Mesothelial cell of epicardium (in vitro differentiated cells): ENCODE data around the gene SH2B3. TPM values are rescaled to one million over a fixed set of nuclear protein-coding genes. Genes with fewer than 3 reads are reported as not detected.

Experiments
- DNase-seq, 2 experiments: peaks; one replicate each; pipeline ENCODE4 v3.0.0; 2021; ENCODE audit warnings: low spot score in 2 of 2; ENCODE audit not compliant: unreplicated experiment in 2 of 2
- H3K27ac Mint-ChIP-seq: 2 replicates; pipeline ENCODE4 v1.8.0; 2021; ENCODE audit warnings: mixed read lengths
- H3K27me3 Mint-ChIP-seq: 2 replicates; pipeline ENCODE4 v1.8.0; 2021; ENCODE audit warnings: low read depth, mixed read lengths
- H3K36me3 Mint-ChIP-seq: 2 replicates; pipeline ENCODE4 v1.8.0; 2021; ENCODE audit warnings: mixed read lengths
- H3K4me1 Mint-ChIP-seq: 2 replicates; pipeline ENCODE4 v1.8.0; 2021; ENCODE audit warnings: mixed read lengths
- H3K4me3 Mint-ChIP-seq: 2 replicates; pipeline ENCODE4 v1.8.0; 2021; ENCODE audit warnings: mild to moderate bottlenecking, moderate library complexity, mixed read lengths
- H3K9me3 Mint-ChIP-seq: 2 replicates; pipeline ENCODE4 v1.8.0; 2021; ENCODE audit warnings: mixed read lengths
- total RNA-seq: library from RNA; stranded (reverse); gene quantifications from 3 replicates; pipeline ENCODE4 v1.2.1, GENCODE V29; 2021
- TF ChIP-seq, protein P1 (sequence below): fragments of 200-600 bp; sonication (generic); IDR thresholded peaks from one replicate; pipeline ENCODE4 v1.5.0; 2021; ENCODE audit warnings: antibody characterized with exemption; ENCODE audit not compliant: unreplicated experiment

The SH2B3 gene
- total RNA-seq, 1 donor from 2014 or later = 2.1 TPM

DNA sequence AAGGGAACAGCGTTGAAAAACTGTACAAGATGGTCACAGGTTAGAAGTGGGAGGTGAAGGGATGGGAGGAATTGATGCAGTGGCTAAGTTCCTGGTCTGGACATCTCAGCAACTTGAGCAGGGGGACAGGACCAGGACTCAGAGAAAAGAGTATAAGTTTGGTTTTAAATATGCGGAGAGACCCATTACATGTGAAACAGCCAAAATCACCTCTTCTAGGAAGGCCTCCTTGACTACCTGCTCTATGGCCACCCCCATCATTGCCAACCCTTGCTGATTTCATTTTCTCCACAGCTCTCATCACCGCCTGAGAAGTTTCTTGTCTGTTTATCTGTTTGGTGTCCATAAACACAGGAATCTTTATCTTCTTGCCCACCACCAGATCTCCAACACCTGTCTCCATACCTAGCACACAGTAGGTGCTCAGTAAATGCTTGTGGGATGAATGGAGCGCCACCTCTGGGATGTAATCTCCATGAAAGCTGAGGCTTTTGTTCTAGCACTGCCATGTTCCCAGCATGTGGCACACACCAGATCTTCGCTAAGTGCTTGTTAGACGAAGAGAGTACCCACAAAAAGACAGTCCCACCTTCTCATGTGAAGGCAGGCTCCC is 25.7 kb upstream of the SH2B3 start:
- Mint-ChIP-seq H3K27me3 (peaks cover 30% of the 10 kb centered on the region), H3K4me3 (no peak overlapping the region), H3K9me3 (peaks cover 3% of the 10 kb centered on the region), H3K4me1 (no peaks in the 10 kb centered on the region), H3K27ac (no peak overlapping the region), H3K36me3 (peaks cover 1% of the 10 kb centered on the region)
- no peak for DNase-seq
- TF ChIP-seq, protein P1, sequence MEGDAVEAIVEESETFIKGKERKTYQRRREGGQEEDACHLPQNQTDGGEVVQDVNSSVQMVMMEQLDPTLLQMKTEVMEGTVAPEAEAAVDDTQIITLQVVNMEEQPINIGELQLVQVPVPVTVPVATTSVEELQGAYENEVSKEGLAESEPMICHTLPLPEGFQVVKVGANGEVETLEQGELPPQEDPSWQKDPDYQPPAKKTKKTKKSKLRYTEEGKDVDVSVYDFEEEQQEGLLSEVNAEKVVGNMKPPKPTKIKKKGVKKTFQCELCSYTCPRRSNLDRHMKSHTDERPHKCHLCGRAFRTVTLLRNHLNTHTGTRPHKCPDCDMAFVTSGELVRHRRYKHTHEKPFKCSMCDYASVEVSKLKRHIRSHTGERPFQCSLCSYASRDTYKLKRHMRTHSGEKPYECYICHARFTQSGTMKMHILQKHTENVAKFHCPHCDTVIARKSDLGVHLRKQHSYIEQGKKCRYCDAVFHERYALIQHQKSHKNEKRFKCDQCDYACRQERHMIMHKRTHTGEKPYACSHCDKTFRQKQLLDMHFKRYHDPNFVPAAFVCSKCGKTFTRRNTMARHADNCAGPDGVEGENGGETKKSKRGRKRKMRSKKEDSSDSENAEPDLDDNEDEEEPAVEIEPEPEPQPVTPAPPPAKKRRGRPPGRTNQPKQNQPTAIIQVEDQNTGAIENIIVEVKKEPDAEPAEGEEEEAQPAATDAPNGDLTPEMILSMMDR = no peak

DNA sequence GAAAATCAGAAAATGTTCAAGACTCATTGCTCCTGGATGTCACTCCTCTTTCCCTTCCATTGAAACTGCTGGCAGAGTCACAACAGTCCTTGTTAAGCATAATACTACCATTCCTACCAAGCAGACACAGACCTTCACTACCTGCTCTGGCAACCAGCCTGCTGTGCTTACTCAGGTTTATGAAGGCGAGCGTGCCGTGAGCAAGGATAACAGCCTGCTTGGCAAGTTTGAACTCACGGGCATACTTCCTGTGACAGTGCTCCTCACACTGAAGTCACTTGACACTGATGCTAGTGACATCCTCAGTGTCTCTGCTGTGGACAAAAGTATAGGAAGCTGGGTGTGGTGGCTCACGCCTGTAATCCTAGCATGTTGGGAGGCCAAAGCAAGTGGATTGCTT is 21.1 kb upstream of the SH2B3 start:
- Mint-ChIP-seq H3K27me3 (peaks cover 36% of the 10 kb centered on the region), H3K4me3 (no peak overlapping the region), H3K27ac (no peak overlapping the region), H3K4me1 (no peaks in the 10 kb centered on the region), H3K36me3 (no peaks in the 10 kb centered on the region), H3K9me3 (no peaks in the 10 kb centered on the region)
- TF ChIP-seq, protein P1 = no peak
- no peak for DNase-seq

DNA sequence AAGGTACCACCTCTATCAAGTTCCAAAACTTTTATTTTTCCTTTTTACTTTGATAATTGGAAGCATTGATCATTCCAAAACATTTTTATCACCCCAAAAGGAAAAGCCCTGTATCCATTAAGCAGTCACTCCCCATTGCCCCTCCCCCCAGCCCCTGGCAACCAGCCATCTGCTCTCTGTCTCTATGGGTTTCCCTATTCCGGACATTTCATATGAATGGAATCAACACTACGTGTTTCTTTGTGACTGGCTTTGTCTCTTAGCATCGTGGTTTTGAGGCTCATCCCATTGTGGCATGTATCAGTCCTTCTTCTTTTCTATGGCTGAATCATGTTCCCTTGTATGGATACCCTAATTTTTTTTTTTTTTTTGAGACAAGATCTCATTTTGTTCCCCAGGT is 18.8 kb upstream of the SH2B3 start:
- no peaks in the 10 kb centered on the region for H3K4me1 Mint-ChIP-seq
- no peak overlapping the region for H3K27ac Mint-ChIP-seq
- peaks cover 27% of the 10 kb centered on the region for H3K27me3 Mint-ChIP-seq
- TF ChIP-seq, protein P1 = no peak
- no peak overlapping the region for H3K4me3 Mint-ChIP-seq
- no peaks in the 10 kb centered on the region for H3K9me3 Mint-ChIP-seq
- DNase-seq = no peak
- no peaks in the 10 kb centered on the region for H3K36me3 Mint-ChIP-seq

DNA sequence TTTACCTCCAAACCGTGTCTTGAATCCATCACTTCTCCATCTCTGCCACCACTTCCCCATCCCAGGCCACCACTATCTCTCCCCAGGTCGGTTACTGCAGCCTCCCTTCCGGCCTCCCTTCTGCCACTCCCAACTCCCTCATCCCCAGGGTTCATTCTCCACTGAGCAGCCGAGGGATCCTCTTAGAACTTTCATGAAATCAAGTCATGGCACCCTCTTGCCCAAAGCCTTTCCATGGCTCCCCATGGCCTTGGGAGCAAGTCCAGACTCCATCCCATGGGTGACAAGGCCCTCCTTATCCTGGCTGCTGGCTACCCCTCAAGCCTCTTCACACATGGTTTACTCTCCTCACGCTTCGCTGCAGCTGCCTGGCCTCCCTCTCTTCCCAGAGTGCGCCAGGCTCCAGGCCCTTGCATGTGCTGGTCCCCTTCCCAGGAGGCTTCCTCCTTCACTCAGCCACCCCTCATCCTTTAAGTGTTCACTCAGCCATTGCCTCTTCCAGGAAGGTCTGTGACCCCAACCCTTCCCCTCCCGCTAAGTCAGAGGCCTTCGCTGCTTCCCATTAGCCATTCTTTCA is 17.9 kb upstream of the SH2B3 start:
- Mint-ChIP-seq H3K27me3 (peaks cover 24% of the 10 kb centered on the region), H3K36me3 (no peaks in the 10 kb centered on the region), H3K4me3 (no peak overlapping the region), H3K4me1 (no peaks in the 10 kb centered on the region), H3K9me3 (no peaks in the 10 kb centered on the region), H3K27ac (no peak overlapping the region)
- DNase-seq = no peak
- TF ChIP-seq, protein P1 = no peak

DNA sequence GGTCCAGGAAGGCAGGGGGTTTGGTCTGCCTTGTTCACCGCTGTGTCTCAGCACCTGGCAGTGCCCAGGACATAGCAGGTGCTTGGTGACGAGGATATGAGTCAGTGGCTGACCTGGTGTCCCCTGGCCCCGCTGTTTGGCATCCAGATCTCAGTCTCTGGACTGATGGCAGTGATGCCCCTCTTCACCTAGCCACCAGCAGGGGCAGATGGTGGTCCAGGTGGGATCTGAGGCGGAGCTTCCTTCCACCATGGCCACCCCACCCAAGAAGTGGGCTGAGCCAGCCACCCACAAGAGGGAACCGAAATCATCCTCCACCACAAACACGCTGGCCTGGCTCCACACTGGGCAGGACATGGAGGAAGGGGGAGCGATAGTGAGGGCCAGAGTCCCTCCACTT is 16.1 kb upstream of the SH2B3 start:
- H3K4me1 Mint-ChIP-seq = peaks cover 2% of the 10 kb centered on the region
- TF ChIP-seq, protein P1 = no peak
- H3K4me3 Mint-ChIP-seq = no peak overlapping the region
- no peaks in the 10 kb centered on the region for H3K36me3 Mint-ChIP-seq
- H3K27me3 Mint-ChIP-seq = peaks cover 22% of the 10 kb centered on the region
- H3K27ac Mint-ChIP-seq = no peak overlapping the region
- DNase-seq = no peak
- no peaks in the 10 kb centered on the region for H3K9me3 Mint-ChIP-seq

DNA sequence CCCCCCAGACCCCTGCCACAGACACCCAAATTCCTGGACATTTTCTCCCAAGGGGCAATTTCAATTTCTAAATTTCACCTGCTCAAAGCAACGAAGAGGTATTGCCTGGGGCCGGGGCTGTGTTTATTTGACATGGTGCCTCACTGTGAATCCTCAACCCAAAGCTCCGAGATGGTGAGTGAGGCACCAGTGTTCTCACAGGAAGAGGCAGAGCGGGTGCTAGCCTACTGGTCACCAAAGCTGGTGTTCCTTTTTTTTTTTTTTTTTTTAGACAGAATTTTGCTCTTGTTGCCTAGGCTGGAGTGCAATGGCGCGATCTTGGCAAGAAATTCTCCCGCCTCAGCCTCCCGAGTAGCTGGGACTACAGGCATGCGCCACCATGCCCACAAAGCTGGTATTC is 14.8 kb upstream of the SH2B3 start:
- H3K27ac Mint-ChIP-seq = no peak overlapping the region
- H3K36me3 Mint-ChIP-seq = no peaks in the 10 kb centered on the region
- TF ChIP-seq, protein P1 = no peak
- peaks cover 2% of the 10 kb centered on the region for H3K4me1 Mint-ChIP-seq
- no peaks in the 10 kb centered on the region for H3K9me3 Mint-ChIP-seq
- peaks cover 12% of the 10 kb centered on the region for H3K27me3 Mint-ChIP-seq
- H3K4me3 Mint-ChIP-seq = no peak overlapping the region
- DNase-seq = no peak
